Esophagus muscularis mucosa (tissue), 4 donors: ENCODE measurements around the gene SEPTIN10. TPM values are rescaled to one million over a fixed set of nuclear protein-coding genes. Genes with fewer than 3 reads are reported as not detected.

Experiments
- DNase-seq: peaks from one replicate; pipeline ENCODE4 v3.0.0-alpha.2; 2017; ENCODE audit errors: extremely low spot score
- H3K27ac ChIP-seq, 4 donors: fragments of 200-600 bp; sonication (generic); replicated peaks in 1 of 4; 1 replicate in 3 of 4; 2 replicates in 1 of 4; pipeline ENCODE4 v1.5.1; 2016 to 2019; ENCODE audit warnings: mild to moderate bottlenecking in 1 of 4
- H3K27me3 ChIP-seq, 4 donors: fragments of 200-600 bp; sonication (generic); one replicate each; pipeline versions ENCODE4 v1.5.1 to v1.6.0; 2016 to 2019
- H3K36me3 ChIP-seq, 4 donors: fragments of 200-600 bp; sonication (generic); one replicate each; pipeline ENCODE4 v1.5.1; 2016 to 2019
- H3K4me1 ChIP-seq, 4 donors: fragments of 200-600 bp; sonication (generic); one replicate each; pipeline ENCODE4 v1.5.1; 2016 to 2019
- H3K4me3 ChIP-seq, 4 donors: fragments of 200-600 bp; sonication (generic); 1 replicate in 2 of 4; 2 replicates in 2 of 4; pipeline ENCODE4 v1.5.1; 2016 to 2019; ENCODE audit warnings: mild to moderate bottlenecking in 4 of 4, moderate library complexity in 1 of 4
- H3K9me3 ChIP-seq, 4 donors: fragments of 200-600 bp; sonication (generic); 1 replicate in 3 of 4; 2 replicates in 1 of 4; pipeline ENCODE4 v1.5.1; 2016 to 2019
- CTCF ChIP-seq, 3 experiments: fragments of 200-600 bp in 2 of 3; fragments of 450-650 bp in 1 of 3; sonication (generic) in 2 of 3; IDR thresholded peaks; one replicate each; pipeline ENCODE4 v1.5.1; 2017 to 2019; ENCODE audit warnings: antibody characterized with exemption in 3 of 3, mild to moderate bottlenecking in 2 of 3, moderate library complexity in 1 of 3
- EP300 ChIP-seq: sonication (generic); formaldehyde crosslinking; IDR thresholded peaks from one replicate; pipeline ENCODE4 v1.6.1; 2017; ENCODE audit warnings: antibody characterized with exemption
- POLR2A ChIP-seq: fragments of 450-650 bp; IDR thresholded peaks from one replicate; pipeline ENCODE4 v1.6.1; 2017; ENCODE audit warnings: antibody characterized with exemption, moderate library complexity, mild to moderate bottlenecking, low read depth
- POLR2AphosphoS5 ChIP-seq, 2 donors: sonication (generic); formaldehyde crosslinking; IDR thresholded peaks; one replicate each; pipeline ENCODE4 v1.6.1; 2017; ENCODE audit warnings: antibody characterized with exemption in 2 of 2
- WGBS: methylation state at CpG from one replicate; pipeline ENCODE4 v1.1.5; 2018; 5-methylcytosine and 5-hydroxymethylcytosine counted together
- intact Hi-C: fragments of 100-400 bp; cut with DNase I; formaldehyde crosslinking; loops from one replicate; pipeline ENCODE4 v1.15.1; 2023
- total RNA-seq, 4 donors: library from RNA; depleted of rRNA; stranded (reverse); fragments of >200 nt; gene quantifications; one replicate each; pipeline versions ENCODE4 v1.1.0 to v1.2.1, GENCODE V29; 2016

SEPTIN10 gene
- total RNA-seq, 4 donors from 2014 or later, result 133 to 203 (median 159) TPM

- Histone ChIP-seq H3K4me1 (no peaks in the 10 kb centered on the region), H3K36me3 (no peaks in the 10 kb centered on the region), H3K4me3 (no peak overlapping the region), H3K27me3 (no peaks in the 10 kb centered on the region), H3K9me3 (no peaks in the 10 kb centered on the region), H3K27ac (no peak overlapping the region)
- DNase-seq, result no peak
- 88% methylated on average over 3 of the region's 3 CpGs for WGBS
- no peak for TF ChIP-seq CTCF (IDR thresholded peaks at IDR 0.05)
- no peak for TF ChIP-seq EP300
- TF ChIP-seq POLR2A, result no peak
- TF ChIP-seq POLR2AphosphoS5 (IDR thresholded peaks at IDR 0.05), result no peak
- intact Hi-C loops, result no loop called here
These were observed 41.5 kb upstream of the SEPTIN10 start for GRCh38 chr2:109655287-109655686.

- no peak overlapping the region for H3K27ac ChIP-seq
- intact Hi-C loops, result no loop called here
- H3K27me3 ChIP-seq, result no peaks in the 10 kb centered on the region
- TF ChIP-seq POLR2A (no peak), CTCF (IDR thresholded peaks at IDR 0.05) (no peak), EP300 (no peak), POLR2AphosphoS5 (IDR thresholded peaks at IDR 0.05) (no peak)
- H3K4me1 ChIP-seq, result no peaks in the 10 kb centered on the region
- no peak overlapping the region for H3K4me3 ChIP-seq
- WGBS, result 94% methylated on average over 8 of the region's 8 CpGs
- H3K36me3 ChIP-seq, result no peaks in the 10 kb centered on the region
- no peak for DNase-seq
- H3K9me3 ChIP-seq, result no peaks in the 10 kb centered on the region
These were observed 40.7 kb upstream of the SEPTIN10 start for GRCh38 chr2:109654326-109655050.

GRCh38 chr2:109649736-109650695, 36.2 kb upstream of the SEPTIN10 start:
- Histone ChIP-seq H3K4me3 (no peak overlapping the region), H3K4me1 (peaks cover under 1 to 3% (median 2%) of the 10 kb centered on the region in 4 donors), H3K27me3 (no peaks in the 10 kb centered on the region), H3K36me3 (no peaks in the 10 kb centered on the region), H3K9me3 (no peaks in the 10 kb centered on the region), H3K27ac (no peak overlapping the region)
- no peak for DNase-seq
- TF ChIP-seq POLR2AphosphoS5 (IDR thresholded peaks at IDR 0.05), result no peak
- no peak for TF ChIP-seq CTCF (IDR thresholded peaks at IDR 0.05)
- no peak for TF ChIP-seq EP300
- TF ChIP-seq POLR2A, result no peak
- intact Hi-C loops, result no loop called here
- 88% methylated on average over 14 of the region's 14 CpGs for WGBS

- 84% methylated on average over 8 of the region's 8 CpGs for WGBS
- no peaks in the 10 kb centered on the region for H3K9me3 ChIP-seq
- H3K36me3 ChIP-seq, result no peaks in the 10 kb centered on the region
- TF ChIP-seq EP300 (no peak), CTCF (IDR thresholded peaks at IDR 0.05) (no peak), POLR2AphosphoS5 (IDR thresholded peaks at IDR 0.05) (no peak), POLR2A (no peak)
- H3K4me3 ChIP-seq, result no peak overlapping the region
- H3K27me3 ChIP-seq, result no peaks in the 10 kb centered on the region
- intact Hi-C loops, result no loop called here
- H3K27ac ChIP-seq, result no peak overlapping the region
- DNase-seq, result no peak
- peaks cover 10 to 17% (median 15%) of the 10 kb centered on the region in 4 donors for H3K4me1 ChIP-seq
These were observed 34.3 kb upstream of the SEPTIN10 start for GRCh38 chr2:109648041-109648527.
